OCI-LY3 (cell line): ENCODE data around the gene ACP6.

Experiments
- EZH2phosphoT487 ChIP-seq: fragments of 200-600 bp; shearing (Covaris generic); IDR thresholded peaks from 2 replicates; pipeline ENCODE4 v1.6.1; 2018; ENCODE audit warnings: antibody characterized with exemption, mixed run types, low read depth
- TF ChIP-seq, protein P1 (sequence below): fragments of 200-600, 300-600 bp; sonication (generic); IDR thresholded peaks from 2 replicates; pipeline ENCODE4 v1.5.1; 2014; ENCODE audit warnings: antibody characterized with exemption, low read length, low read depth

GRCh38 chr1:147633759-147634158 lies 36.6 kb downstream of the ACP6 start:
- TF ChIP-seq, protein P1, sequence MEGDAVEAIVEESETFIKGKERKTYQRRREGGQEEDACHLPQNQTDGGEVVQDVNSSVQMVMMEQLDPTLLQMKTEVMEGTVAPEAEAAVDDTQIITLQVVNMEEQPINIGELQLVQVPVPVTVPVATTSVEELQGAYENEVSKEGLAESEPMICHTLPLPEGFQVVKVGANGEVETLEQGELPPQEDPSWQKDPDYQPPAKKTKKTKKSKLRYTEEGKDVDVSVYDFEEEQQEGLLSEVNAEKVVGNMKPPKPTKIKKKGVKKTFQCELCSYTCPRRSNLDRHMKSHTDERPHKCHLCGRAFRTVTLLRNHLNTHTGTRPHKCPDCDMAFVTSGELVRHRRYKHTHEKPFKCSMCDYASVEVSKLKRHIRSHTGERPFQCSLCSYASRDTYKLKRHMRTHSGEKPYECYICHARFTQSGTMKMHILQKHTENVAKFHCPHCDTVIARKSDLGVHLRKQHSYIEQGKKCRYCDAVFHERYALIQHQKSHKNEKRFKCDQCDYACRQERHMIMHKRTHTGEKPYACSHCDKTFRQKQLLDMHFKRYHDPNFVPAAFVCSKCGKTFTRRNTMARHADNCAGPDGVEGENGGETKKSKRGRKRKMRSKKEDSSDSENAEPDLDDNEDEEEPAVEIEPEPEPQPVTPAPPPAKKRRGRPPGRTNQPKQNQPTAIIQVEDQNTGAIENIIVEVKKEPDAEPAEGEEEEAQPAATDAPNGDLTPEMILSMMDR: no peak
- TF ChIP-seq EZH2phosphoT487: no peak
